GM23338 (cell line): ENCODE data around the gene CYGB. TPM values are rescaled to one million over a fixed set of nuclear protein-coding genes. Genes with fewer than 3 reads are reported as not detected.

ENCODE experiments used
- ATAC-seq: fragments of 200-7000 bp; cut with Tn5 transposase; 3 replicates; pipeline ENCODE4 v1.9.1; 2020
- DNase-seq: peaks from one replicate; pipeline ENCODE4 v3.0.0-alpha.2; 2015; ENCODE audit warnings: low spot score
- H2AFZ ChIP-seq: fragments of 200-600 bp; sonication (generic); 2 replicates; pipeline ENCODE4 v1.8.0; 2016; ENCODE audit warnings: antibody characterized with exemption, mild to moderate bottlenecking, moderate library complexity
- H3F3A ChIP-seq: fragments of 200-600 bp; sonication (generic); replicated peaks from 2 replicates; pipeline ENCODE4 v1.8.0; 2017; ENCODE audit warnings: antibody characterized with exemption, mixed run types, low read depth
- H3K27ac ChIP-seq: fragments of 200-600 bp; sonication (generic); 2 replicates; pipeline ENCODE4 v1.6.1; 2016; ENCODE audit warnings: low read depth
- H3K27me3 ChIP-seq: fragments of 200-600 bp; sonication (generic); 2 replicates; pipeline ENCODE4 v1.8.0; 2016; ENCODE audit warnings: mild to moderate bottlenecking, mixed run types, moderate library complexity; ENCODE audit not compliant: insufficient read depth
- H3K36me3 ChIP-seq: fragments of 200-600 bp; sonication (generic); 2 replicates; pipeline ENCODE4 v1.8.0; 2016; ENCODE audit warnings: mild to moderate bottlenecking; ENCODE audit not compliant: insufficient read depth
- H3K4me1 ChIP-seq: fragments of 200-600 bp; sonication (generic); 2 replicates; pipeline ENCODE4 v1.8.0; 2016; ENCODE audit warnings: mild to moderate bottlenecking, moderate library complexity; ENCODE audit not compliant: insufficient read depth
- H3K4me2 ChIP-seq: fragments of 200-600 bp; sonication (generic); 2 replicates; pipeline ENCODE4 v1.7.1; 2017; ENCODE audit warnings: mixed run types
- H3K4me3 ChIP-seq: fragments of 200-600 bp; sonication (generic); 2 replicates; pipeline ENCODE4 v1.6.1; 2016; ENCODE audit warnings: mixed run types
- H3K79me2 ChIP-seq: fragments of 200-600 bp; sonication (generic); replicated peaks from 2 replicates; pipeline ENCODE4 v1.8.0; 2017; ENCODE audit warnings: mild to moderate bottlenecking; ENCODE audit not compliant: insufficient read depth
- H3K9me2 ChIP-seq: fragments of 200-600 bp; sonication (generic); 2 replicates; pipeline ENCODE4 v1.8.0; 2017; ENCODE audit not compliant: insufficient read depth
- H4K20me1 ChIP-seq: fragments of 200-600 bp; sonication (generic); replicated peaks from 2 replicates; pipeline ENCODE4 v1.8.0; 2017; ENCODE audit warnings: mild to moderate bottlenecking; ENCODE audit not compliant: insufficient read depth
- H3K27ac Mint-ChIP-seq: 2 replicates; pipeline ENCODE4 v1.8.0; 2020; ENCODE audit warnings: inconsistent platforms, mild to moderate bottlenecking, moderate library complexity, mixed read lengths
- H3K27me3 Mint-ChIP-seq: 3 replicates; pipeline ENCODE4 v1.8.0; 2022; ENCODE audit warnings: low read depth, mild to moderate bottlenecking, moderate library complexity, mixed read lengths, inconsistent platforms; ENCODE audit not compliant: insufficient read depth, poor library complexity
- H3K36me3 Mint-ChIP-seq: 3 replicates; pipeline ENCODE4 v1.8.0; 2021; ENCODE audit warnings: low read depth, mild to moderate bottlenecking, inconsistent platforms, moderate library complexity, mixed read lengths
- H3K4me1 Mint-ChIP-seq: 3 replicates; pipeline ENCODE4 v1.8.0; 2020; ENCODE audit warnings: mild to moderate bottlenecking, inconsistent platforms, mixed read lengths
- H3K4me3 Mint-ChIP-seq: 3 replicates; pipeline ENCODE4 v1.8.0; 2021; ENCODE audit warnings: moderate library complexity, mild to moderate bottlenecking, inconsistent platforms, mixed read lengths
- H3K9me3 Mint-ChIP-seq: 3 replicates; pipeline ENCODE4 v1.8.0; 2020; ENCODE audit warnings: moderate library complexity, mild to moderate bottlenecking, inconsistent platforms, mixed read lengths
- CREB1 ChIP-seq: fragments of 250-450 bp; sonication (Bioruptor Pico); IDR thresholded peaks from 2 replicates; pipeline ENCODE4 v1.5.0; 2020; ENCODE audit warnings: low read depth, mild to moderate bottlenecking, moderate library complexity
- EZH2 ChIP-seq: fragments of 200-600 bp; sonication (generic); IDR thresholded peaks from one replicate; pipeline ENCODE4 v1.8.0; 2017; ENCODE audit warnings: antibody characterized with exemption, mild to moderate bottlenecking, low read depth; ENCODE audit not compliant: unreplicated experiment
- EZH2phosphoT487 ChIP-seq: fragments of 200-600 bp; sonication (generic); IDR thresholded peaks from one replicate; pipeline ENCODE4 v1.8.1; 2018; ENCODE audit warnings: antibody characterized with exemption; ENCODE audit not compliant: unreplicated experiment
- JUNB ChIP-seq: IDR thresholded peaks from one replicate; pipeline ENCODE4 v1.6.1; 2016; ENCODE audit warnings: antibody characterized with exemption; ENCODE audit not compliant: unreplicated experiment
- NANOG ChIP-seq: IDR thresholded peaks from 2 replicates; pipeline ENCODE4 v1.6.1; 2016; ENCODE audit warnings: antibody characterized with exemption, borderline replicate concordance
- REST ChIP-seq: IDR thresholded peaks from one replicate; pipeline ENCODE4 v1.6.1; 2018; ENCODE audit warnings: antibody characterized with exemption; ENCODE audit not compliant: unreplicated experiment
- STAT1 ChIP-seq: IDR thresholded peaks from one replicate; pipeline ENCODE4 v1.6.1; 2016; ENCODE audit warnings: antibody characterized with exemption; ENCODE audit not compliant: unreplicated experiment
- ZNF331 ChIP-seq: fragments of 250-450 bp; sonication (Bioruptor Pico); IDR thresholded peaks from 2 replicates; pipeline ENCODE4 v1.5.0; 2020; ENCODE audit warnings: low read depth, mild to moderate bottlenecking, moderate library complexity
- polyA plus RNA-seq: library from polyadenylated mRNA; unstranded; fragments of >200 nt; fragmentation: Nextera tagmentation; extraction: Ambion mirVana; gene quantifications from 2 replicates; pipeline ENCODE4 v1.2.1, GENCODE V29; 2016
- total RNA-seq: library from RNA; depleted of rRNA; stranded (reverse); fragments of >200 nt; shearing (Covaris generic); gene quantifications from 2 replicates; pipeline ENCODE4 v1.2.3, GENCODE V29; 2014
- TF ChIP-seq, protein P1 (sequence below), 2 experiments: fragments of 200-600 bp in 1 of 2; sonication (generic) in 1 of 2; conservative IDR thresholded peaks; 2 replicates each; pipeline versions ENCODE4 v1.5.1 to v1.6.1; 2016 to 2017; ENCODE audit warnings: antibody characterized with exemption in 2 of 2, low read depth in 2 of 2, mild to moderate bottlenecking in 2 of 2, moderate library complexity in 1 of 2
- TF ChIP-seq, protein P2 (sequence below): IDR thresholded peaks from 2 replicates; pipeline ENCODE4 v1.6.1; 2016; ENCODE audit warnings: antibody characterized with exemption
- TF ChIP-seq, protein P3 (sequence below): fragments of 250-450 bp; sonication (Bioruptor Pico); IDR thresholded peaks from 2 replicates; pipeline ENCODE4 v1.5.0; 2020; ENCODE audit warnings: mild to moderate bottlenecking, moderate library complexity

Gene CYGB
- total and polyA plus RNA-seq, 2 experiments from 2014 or later, result 1.2 to 1.7 TPM

- TF ChIP-seq REST (no peak), CREB1 (CRISPR knock-in tag) (no peak), JUNB (no peak), EZH2 (no peak), STAT1 (no peak)
Observed at GRCh38 chr17:76550712-76551615, 13.5 kb upstream of the CYGB start (continued).

- Histone ChIP-seq H3F3A (no peaks in the 10 kb centered on the region; the same call in 1 of the 2 replicates), H3K27ac (no peak overlapping the region), H3K27me3 (no peaks in the 10 kb centered on the region), H3K79me2 (no peaks in the 10 kb centered on the region), H3K4me2 (no peak overlapping the region), H3K9me2 (no peaks in the 10 kb centered on the region), H3K4me3 (no peak overlapping the region), H3K36me3 (no peaks in the 10 kb centered on the region), H2AFZ (no peak overlapping the region), H4K20me1 (no peaks in the 10 kb centered on the region), H3K4me1 (peaks cover 7% of the 10 kb centered on the region; the same call in 1 of the 2 replicates)
- H3K36me3 Mint-ChIP-seq, result no peaks in the 10 kb centered on the region
- H3K4me3 Mint-ChIP-seq, result no peak overlapping the region
- TF ChIP-seq CREB1 (CRISPR knock-in tag) (no peak), NANOG (no peak), EZH2 (no peak), JUNB (no peak), ZNF331 (CRISPR knock-in tag) (no peak), EZH2phosphoT487 (no peak)
- TF ChIP-seq, protein P1, sequence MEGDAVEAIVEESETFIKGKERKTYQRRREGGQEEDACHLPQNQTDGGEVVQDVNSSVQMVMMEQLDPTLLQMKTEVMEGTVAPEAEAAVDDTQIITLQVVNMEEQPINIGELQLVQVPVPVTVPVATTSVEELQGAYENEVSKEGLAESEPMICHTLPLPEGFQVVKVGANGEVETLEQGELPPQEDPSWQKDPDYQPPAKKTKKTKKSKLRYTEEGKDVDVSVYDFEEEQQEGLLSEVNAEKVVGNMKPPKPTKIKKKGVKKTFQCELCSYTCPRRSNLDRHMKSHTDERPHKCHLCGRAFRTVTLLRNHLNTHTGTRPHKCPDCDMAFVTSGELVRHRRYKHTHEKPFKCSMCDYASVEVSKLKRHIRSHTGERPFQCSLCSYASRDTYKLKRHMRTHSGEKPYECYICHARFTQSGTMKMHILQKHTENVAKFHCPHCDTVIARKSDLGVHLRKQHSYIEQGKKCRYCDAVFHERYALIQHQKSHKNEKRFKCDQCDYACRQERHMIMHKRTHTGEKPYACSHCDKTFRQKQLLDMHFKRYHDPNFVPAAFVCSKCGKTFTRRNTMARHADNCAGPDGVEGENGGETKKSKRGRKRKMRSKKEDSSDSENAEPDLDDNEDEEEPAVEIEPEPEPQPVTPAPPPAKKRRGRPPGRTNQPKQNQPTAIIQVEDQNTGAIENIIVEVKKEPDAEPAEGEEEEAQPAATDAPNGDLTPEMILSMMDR (conservative IDR thresholded peaks at IDR 0.05; ENCODE audit: low read depth in 2 of 2), result no peak
- TF ChIP-seq, protein P2, sequence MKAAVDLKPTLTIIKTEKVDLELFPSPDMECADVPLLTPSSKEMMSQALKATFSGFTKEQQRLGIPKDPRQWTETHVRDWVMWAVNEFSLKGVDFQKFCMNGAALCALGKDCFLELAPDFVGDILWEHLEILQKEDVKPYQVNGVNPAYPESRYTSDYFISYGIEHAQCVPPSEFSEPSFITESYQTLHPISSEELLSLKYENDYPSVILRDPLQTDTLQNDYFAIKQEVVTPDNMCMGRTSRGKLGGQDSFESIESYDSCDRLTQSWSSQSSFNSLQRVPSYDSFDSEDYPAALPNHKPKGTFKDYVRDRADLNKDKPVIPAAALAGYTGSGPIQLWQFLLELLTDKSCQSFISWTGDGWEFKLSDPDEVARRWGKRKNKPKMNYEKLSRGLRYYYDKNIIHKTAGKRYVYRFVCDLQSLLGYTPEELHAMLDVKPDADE, result no peak
- TF ChIP-seq, protein P3, sequence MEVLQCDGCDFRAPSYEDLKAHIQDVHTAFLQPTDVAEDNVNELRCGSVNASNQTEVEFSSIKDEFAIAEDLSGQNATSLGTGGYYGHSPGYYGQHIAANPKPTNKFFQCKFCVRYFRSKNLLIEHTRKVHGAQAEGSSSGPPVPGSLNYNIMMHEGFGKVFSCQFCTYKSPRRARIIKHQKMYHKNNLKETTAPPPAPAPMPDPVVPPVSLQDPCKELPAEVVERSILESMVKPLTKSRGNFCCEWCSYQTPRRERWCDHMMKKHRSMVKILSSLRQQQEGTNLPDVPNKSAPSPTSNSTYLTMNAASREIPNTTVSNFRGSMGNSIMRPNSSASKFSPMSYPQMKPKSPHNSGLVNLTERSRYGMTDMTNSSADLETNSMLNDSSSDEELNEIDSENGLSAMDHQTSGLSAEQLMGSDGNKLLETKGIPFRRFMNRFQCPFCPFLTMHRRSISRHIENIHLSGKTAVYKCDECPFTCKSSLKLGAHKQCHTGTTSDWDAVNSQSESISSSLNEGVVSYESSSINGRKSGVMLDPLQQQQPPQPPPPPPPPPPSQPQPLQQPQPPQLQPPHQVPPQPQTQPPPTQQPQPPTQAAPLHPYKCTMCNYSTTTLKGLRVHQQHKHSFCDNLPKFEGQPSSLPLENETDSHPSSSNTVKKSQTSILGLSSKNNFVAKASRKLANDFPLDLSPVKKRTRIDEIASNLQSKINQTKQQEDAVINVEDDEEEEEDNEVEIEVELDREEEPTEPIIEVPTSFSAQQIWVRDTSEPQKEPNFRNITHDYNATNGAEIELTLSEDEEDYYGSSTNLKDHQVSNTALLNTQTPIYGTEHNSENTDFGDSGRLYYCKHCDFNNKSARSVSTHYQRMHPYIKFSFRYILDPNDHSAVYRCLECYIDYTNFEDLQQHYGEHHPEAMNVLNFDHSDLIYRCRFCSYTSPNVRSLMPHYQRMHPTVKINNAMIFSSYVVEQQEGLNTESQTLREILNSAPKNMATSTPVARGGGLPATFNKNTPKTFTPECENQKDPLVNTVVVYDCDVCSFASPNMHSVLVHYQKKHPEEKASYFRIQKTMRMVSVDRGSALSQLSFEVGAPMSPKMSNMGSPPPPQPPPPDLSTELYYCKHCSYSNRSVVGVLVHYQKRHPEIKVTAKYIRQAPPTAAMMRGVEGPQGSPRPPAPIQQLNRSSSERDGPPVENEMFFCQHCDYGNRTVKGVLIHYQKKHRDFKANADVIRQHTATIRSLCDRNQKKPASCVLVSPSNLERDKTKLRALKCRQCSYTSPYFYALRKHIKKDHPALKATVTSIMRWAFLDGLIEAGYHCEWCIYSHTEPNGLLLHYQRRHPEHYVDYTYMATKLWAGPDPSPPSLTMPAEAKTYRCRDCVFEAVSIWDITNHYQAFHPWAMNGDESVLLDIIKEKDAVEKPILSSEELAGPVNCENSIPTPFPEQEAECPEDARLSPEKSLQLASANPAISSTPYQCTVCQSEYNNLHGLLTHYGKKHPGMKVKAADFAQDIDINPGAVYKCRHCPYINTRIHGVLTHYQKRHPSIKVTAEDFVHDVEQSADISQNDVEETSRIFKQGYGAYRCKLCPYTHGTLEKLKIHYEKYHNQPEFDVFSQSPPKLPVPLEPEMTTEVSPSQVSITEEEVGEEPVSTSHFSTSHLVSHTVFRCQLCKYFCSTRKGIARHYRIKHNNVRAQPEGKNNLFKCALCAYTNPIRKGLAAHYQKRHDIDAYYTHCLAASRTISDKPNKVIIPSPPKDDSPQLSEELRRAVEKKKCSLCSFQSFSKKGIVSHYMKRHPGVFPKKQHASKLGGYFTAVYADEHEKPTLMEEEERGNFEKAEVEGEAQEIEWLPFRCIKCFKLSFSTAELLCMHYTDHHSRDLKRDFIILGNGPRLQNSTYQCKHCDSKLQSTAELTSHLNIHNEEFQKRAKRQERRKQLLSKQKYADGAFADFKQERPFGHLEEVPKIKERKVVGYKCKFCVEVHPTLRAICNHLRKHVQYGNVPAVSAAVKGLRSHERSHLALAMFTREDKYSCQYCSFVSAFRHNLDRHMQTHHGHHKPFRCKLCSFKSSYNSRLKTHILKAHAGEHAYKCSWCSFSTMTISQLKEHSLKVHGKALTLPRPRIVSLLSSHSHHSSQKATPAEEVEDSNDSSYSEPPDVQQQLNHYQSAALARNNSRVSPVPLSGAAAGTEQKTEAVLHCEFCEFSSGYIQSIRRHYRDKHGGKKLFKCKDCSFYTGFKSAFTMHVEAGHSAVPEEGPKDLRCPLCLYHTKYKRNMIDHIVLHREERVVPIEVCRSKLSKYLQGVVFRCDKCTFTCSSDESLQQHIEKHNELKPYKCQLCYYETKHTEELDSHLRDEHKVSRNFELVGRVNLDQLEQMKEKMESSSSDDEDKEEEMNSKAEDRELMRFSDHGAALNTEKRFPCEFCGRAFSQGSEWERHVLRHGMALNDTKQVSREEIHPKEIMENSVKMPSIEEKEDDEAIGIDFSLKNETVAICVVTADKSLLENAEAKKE (CRISPR knock-in tag), result no peak
- DNase-seq (no peak), ATAC-seq (no peak)
- H3K27me3 Mint-ChIP-seq, result peaks cover 12% of the 10 kb centered on the region
- H3K27ac Mint-ChIP-seq, result no peak overlapping the region
- H3K9me3 Mint-ChIP-seq, result no peaks in the 10 kb centered on the region
- H3K4me1 Mint-ChIP-seq, result peaks cover 12% of the 10 kb centered on the region
Observed at GRCh38 chr17:76549539-76549938, 12.0 kb upstream of the CYGB start.
